Heart right ventricle (tissue), 16 donors: ENCODE measurements around the gene PODN. TPM values are rescaled to one million over a fixed set of nuclear protein-coding genes. Genes with fewer than 3 reads are reported as not detected.

Source experiments
- ATAC-seq, 8 donors: fragments of 200-7000 bp; cut with Tn5 transposase; one replicate each; pipeline ENCODE4 v1.9.1; 2020; ENCODE audit warnings: mild to moderate bottlenecking in 8 of 8, moderate library complexity in 8 of 8, moderate number of reproducible peaks in 1 of 8
- DNase-seq, 2 donors: peaks; one replicate each; pipeline ENCODE4 v3.0.0-alpha.2; 2020
- H3K27ac ChIP-seq, 10 donors: fragments of 200-600 bp; sonication (generic) in 2 of 10; one replicate each; pipeline versions ENCODE4 v1.5.0 to v1.8.0; 2020 to 2022; ENCODE audit warnings: mild to moderate bottlenecking in 3 of 10
- H3K27me3 ChIP-seq, 7 donors: fragments of 200-600 bp; one replicate each; pipeline ENCODE4 v1.8.0; 2021 to 2022; ENCODE audit warnings: mild to moderate bottlenecking in 2 of 7
- H3K36me3 ChIP-seq, 9 donors: fragments of 200-600 bp; sonication (generic) in 1 of 9; one replicate each; pipeline versions ENCODE4 v1.5.0 to v1.8.0; 2020 to 2022; ENCODE audit warnings: mild to moderate bottlenecking in 2 of 9
- H3K4me1 ChIP-seq, 9 donors: fragments of 200-600 bp; sonication (generic) in 1 of 9; one replicate each; pipeline versions ENCODE4 v1.5.0 to v1.8.0; 2020 to 2022; ENCODE audit warnings: mild to moderate bottlenecking in 4 of 9
- H3K4me3 ChIP-seq, 10 donors: fragments of 200-600 bp; sonication (generic) in 2 of 10; one replicate each; pipeline versions ENCODE4 v1.5.0 to v1.8.0; 2020 to 2022; ENCODE audit warnings: mild to moderate bottlenecking in 7 of 10, moderate library complexity in 2 of 10
- H3K9me3 ChIP-seq, 11 donors: fragments of 200-600 bp in 10 of 11; sonication (generic) in 2 of 11; one replicate each; pipeline versions ENCODE4 v1.5.0 to v1.8.0; 2013 to 2022; ENCODE audit warnings: mild to moderate bottlenecking in 2 of 11, control low read depth in 1 of 11, moderate library complexity in 1 of 11
- CTCF ChIP-seq, 9 donors: fragments of 200-600 bp; sonication (generic) in 2 of 9; IDR thresholded peaks; one replicate each; pipeline versions ENCODE4 v1.5.0 to v1.8.0; 2021 to 2022; ENCODE audit warnings: antibody characterized with exemption in 9 of 9, mild to moderate bottlenecking in 5 of 9, moderate library complexity in 1 of 9
- WGBS, 2 donors: extraction: QIAGEN DNeasy Blood & Tissue Kit; methylation state at CpG; one replicate each; pipeline ENCODE4 v1.1.7; 2013; ENCODE audit warnings: inconsistent platforms in 1 of 2; 5-methylcytosine and 5-hydroxymethylcytosine counted together
- intact Hi-C, 10 donors: fragments of 100-400 bp; cut with DNase I; formaldehyde crosslinking; loops; one replicate each; pipeline versions ENCODE4 v1.11.1 to v1.14.2; 2022
- polyA plus RNA-seq, 2 donors: library from polyadenylated mRNA; stranded (reverse); fragments of 200-250 nt; gene quantifications; one replicate each; pipeline ENCODE4 v1.2.3, GENCODE V29; 2013
- total RNA-seq, 10 donors: library from RNA; stranded (reverse); fragmentation: NEBNext Ultra II Directional in 3 of 10; extraction: Animal tissue kit (Norgen Biotek cat#: 25700) in 3 of 10; gene quantifications; one replicate each; pipeline versions ENCODE4 v1.2.1 to v1.2.4, GENCODE V29; 2021 to 2023
- donor health status: Arrhythmogenic right ventricular cardiomyopathy.
- donor health status: ischemic (EF 13 %, LVEDD 7.1; RV severe dilation, severe dysfunction).
- donor health status: healthy with polysubstance abuse.
- donor health status: DM: no; HTN: yes; CAD: no.
- donor health status: DM: no; HTN: no; CAD: no.
- donor health status: ischemic (EF 25% LVEDD 6.9; RV normal size, moderate dysfunction).
- donor health status: ischemic (EF 25% LVEDD 5.7; RV mildly dilated, moderate dysfunction).
- donor health status: healthy.
- donor health status: DM: yes; HTN: yes; CAD: no.
- donor health status: Ischemic cardiomyopathy.
- donor health status: ischemic (EF 35%, LVEDD 5.7; RV mildly dilated, moderate dysfunction).
- donor health status: nonischemic (EF 11% LVEDD 7.7; RV severe dilation, severe dysfunction).
- donor health status: DM: yes; HTN: yes; CAD: no.
- donor health status: PGD.
- donor health status: ischemic (EF 29% LVEDD 5.4; RV normal size, mild dysfunction).
- donor health status: nonischemic (EF 23%, LVEDD 6.1; RV moderate dilation, normal function).

Gene PODN
- total and polyA plus RNA-seq, 12 donors, result 11.2 to 27.4 (median 15.4) TPM

GRCh38 chr1:53079251-53079650, 17.2 kb downstream of the PODN start:
- DNase-seq (peak in 1 of 2 donors; percentile 2), ATAC-seq (no peak)
- Histone ChIP-seq H3K4me3 (no peak overlapping the region), H3K27me3 (no peaks in the 10 kb centered on the region), H3K27ac (no peak overlapping the region), H3K4me1 (peaks cover 0 to 14% (median 1%) of the 10 kb centered on the region in 9 donors), H3K36me3 (peaks cover 0 to 58% (median 0%) of the 10 kb centered on the region in 9 donors), H3K9me3 (no peaks in the 10 kb centered on the region)
- intact Hi-C loops, result no loop called here
- TF ChIP-seq CTCF (IDR thresholded peaks at IDR 0.05), result no peak
- WGBS, 2 donors, result 92 to 96% methylated on average over 4 of the region's 4 CpGs

GRCh38 chr1:53080041-53080440, 18.0 kb downstream of the PODN start:
- H3K36me3 ChIP-seq, result peaks cover 0 to 64% (median 0%) of the 10 kb centered on the region in 9 donors
- DNase-seq, result peak in 1 of 2 donors; percentile 2
- intact Hi-C loops, result no loop called here

GRCh38 chr1:53080769-53081168, 18.8 kb downstream of the PODN start:
- DNase-seq (peak in 1 of 2 donors; percentile 4), ATAC-seq (no peak)
- WGBS, 2 donors, result 88% methylated on average over 15 of the region's 15 CpGs
- intact Hi-C loops, result no loop called here
- Histone ChIP-seq H3K27me3 (no peaks in the 10 kb centered on the region), H3K27ac (no peak overlapping the region), H3K4me3 (no peak overlapping the region), H3K36me3 (peaks cover 0 to 67% (median 0%) of the 10 kb centered on the region in 9 donors), H3K4me1 (peaks cover 0 to 12% (median 0%) of the 10 kb centered on the region in 9 donors), H3K9me3 (no peaks in the 10 kb centered on the region)
- no peak for TF ChIP-seq CTCF (IDR thresholded peaks at IDR 0.05)

More at GRCh38 chr1:53080041-53080440, 18.0 kb downstream of the PODN start:
- Histone ChIP-seq H3K4me3 (no peak overlapping the region), H3K9me3 (no peaks in the 10 kb centered on the region), H3K27me3 (no peaks in the 10 kb centered on the region), H3K4me1 (peaks cover 0 to 9% (median 0%) of the 10 kb centered on the region in 9 donors), H3K27ac (no peak overlapping the region)
- ATAC-seq, result no peak
- TF ChIP-seq CTCF (IDR thresholded peaks at IDR 0.05), result no peak
- 58 to 91% methylated on average over 3 of the region's 3 CpGs for WGBS, 2 donors

GRCh38 chr1:53081384-53082066, 19.5 kb downstream of the PODN start:
- no peak overlapping the region for H3K27ac ChIP-seq
- H3K36me3 ChIP-seq, result peaks cover 0 to 67% (median 0%) of the 10 kb centered on the region in 9 donors
- ATAC-seq (no peak), DNase-seq (no peak)
- intact Hi-C loops, result no loop called here
- H3K27me3 ChIP-seq, result no peaks in the 10 kb centered on the region
- H3K4me3 ChIP-seq, result no peak overlapping the region
- WGBS, 2 donors, result 82 to 84% methylated on average over 14 of the region's 14 CpGs
- TF ChIP-seq CTCF (IDR thresholded peaks at IDR 0.05), result no peak
- no peaks in the 10 kb centered on the region for H3K9me3 ChIP-seq
- H3K4me1 ChIP-seq, result peaks cover 0 to 18% (median 0%) of the 10 kb centered on the region in 9 donors
